ENCODE measurements around the gene TBC1D10A. TPM values are rescaled to one million over a fixed set of nuclear protein-coding genes. Genes with fewer than 3 reads are reported as not detected.

The TBC1D10A gene
- total RNA-seq, 1 donor, result 12.9 TPM

GRCh38 chr22:30357650-30358215 lies 31.0 kb upstream of the TBC1D10A start:
- H3K4me3 ChIP-seq (ENCODE audit: low read depth, low read length), result peak overlapping the region; percentile 90
- no peak for TF ChIP-seq CTCF (IDR thresholded peaks at IDR 0.05; ENCODE audit: insufficient read depth, low read length)
- DNase-seq (ENCODE audit: low read depth), result no peak

- H3K4me3 ChIP-seq (ENCODE audit: low read depth, low read length), result peak overlapping the region; percentile 90
- no peak for DNase-seq (ENCODE audit: low read depth)
- TF ChIP-seq CTCF (IDR thresholded peaks at IDR 0.05; ENCODE audit: insufficient read depth, low read length), result no peak
Observed at GRCh38 chr22:30357236-30357570, 30.5 kb upstream of the TBC1D10A start.

GRCh38 chr22:30356449-30357235 lies 29.9 kb upstream of the TBC1D10A start, which contains the start of the genes CCDC157 and SF3A1:
TSS of gene CCDC157 (plus strand) at chr22:30357007. CDS start at chr22:30366001, 8,994 bp downstream.
TSS of gene SF3A1 (minus strand) at chr22:30356894. CDS start at chr22:30356792, 102 bp downstream.
- TF ChIP-seq CTCF (IDR thresholded peaks at IDR 0.05; ENCODE audit: insufficient read depth, low read length), result no peak
- peak within 1 kb of the TSS; percentile 90 for H3K4me3 ChIP-seq (ENCODE audit: low read depth, low read length)
- peak; percentile 85 for DNase-seq (ENCODE audit: low read depth)

- H3K4me3 ChIP-seq (ENCODE audit: low read depth, low read length), result no peak overlapping the region
- DNase-seq (ENCODE audit: low read depth), result no peak
Observed at GRCh38 chr22:30354644-30355043, 27.9 kb upstream of the TBC1D10A start.

GRCh38 chr22:30351226-30351625 lies 24.5 kb upstream of the TBC1D10A start:
- DNase-seq (ENCODE audit: low read depth), result no peak
- no peak overlapping the region for H3K4me3 ChIP-seq (ENCODE audit: low read depth, low read length)

More at GRCh38 chr22:30354644-30355043, 27.9 kb upstream of the TBC1D10A start:
- TF ChIP-seq CTCF (IDR thresholded peaks at IDR 0.05; ENCODE audit: insufficient read depth, low read length), result no peak

GRCh38 chr22:30348809-30349208 lies 22.1 kb upstream of the TBC1D10A start:
- no peak overlapping the region for H3K4me3 ChIP-seq (ENCODE audit: low read depth, low read length)
- TF ChIP-seq CTCF (IDR thresholded peaks at IDR 0.05; ENCODE audit: insufficient read depth, low read length), result no peak
- DNase-seq (ENCODE audit: low read depth), result peak; percentile 16

More at GRCh38 chr22:30351226-30351625, 24.5 kb upstream of the TBC1D10A start:
- TF ChIP-seq CTCF (IDR thresholded peaks at IDR 0.05; ENCODE audit: insufficient read depth, low read length), result no peak
